Upper lobe of left lung (tissue), 6 donors: Measurements from ENCODE around the gene MTREX. TPM values are rescaled to one million over a fixed set of nuclear protein-coding genes. Genes with fewer than 3 reads are reported as not detected.
"Not testable (repeated sequence)": the region's sequence is repeated elsewhere in the genome, so short reads cannot be mapped to it uniquely, and the experiment has no call there.

ENCODE experiments used
- ATAC-seq, 2 donors: fragments of 200-7000 bp; cut with Tn5 transposase; one replicate each; pipeline ENCODE4 v1.9.1; 2022; ENCODE audit warnings: mild to moderate bottlenecking in 2 of 2, moderate library complexity in 2 of 2; ENCODE audit not compliant: low FRiP score in 2 of 2
- DNase-seq, 2 donors: peaks; one replicate each; pipeline ENCODE4 v3.0.0-alpha.2; 2019 to 2020
- H3K27ac ChIP-seq, 4 donors: fragments of 200-600 bp; sonication (generic); one replicate each; pipeline ENCODE4 v1.5.1; 2016 to 2019
- H3K27me3 ChIP-seq, 4 donors: fragments of 200-600 bp; sonication (generic); one replicate each; pipeline ENCODE4 v1.5.1; 2017 to 2019
- H3K36me3 ChIP-seq, 4 donors: fragments of 200-600 bp; sonication (generic); one replicate each; pipeline ENCODE4 v1.5.1; 2016 to 2019
- H3K4me1 ChIP-seq, 4 donors: fragments of 200-600 bp; sonication (generic); one replicate each; pipeline ENCODE4 v1.5.1; 2018 to 2019
- H3K4me3 ChIP-seq, 4 donors: fragments of 200-600 bp; sonication (generic); one replicate each; pipeline ENCODE4 v1.5.1; 2017 to 2019; ENCODE audit warnings: mild to moderate bottlenecking in 2 of 4, moderate library complexity in 1 of 4
- H3K9me3 ChIP-seq, 4 donors: fragments of 200-600 bp; sonication (generic); one replicate each; pipeline ENCODE4 v1.5.1; 2018 to 2019
- CTCF ChIP-seq, 6 experiments: fragments of 450-650 bp in 4 of 6; fragments of 200-600 bp in 2 of 6; sonication (generic) in 2 of 6; IDR thresholded peaks; one replicate each; pipeline ENCODE4 v1.5.1; 2016 to 2019; ENCODE audit warnings: antibody characterized with exemption in 6 of 6
- EP300 ChIP-seq, 4 donors: sonication (generic); formaldehyde crosslinking; IDR thresholded peaks; one replicate each; pipeline ENCODE4 v1.5.1; 2017; ENCODE audit warnings: antibody characterized with exemption in 4 of 4, control low read depth in 2 of 4
- POLR2A ChIP-seq, 4 donors: fragments of 450-650 bp; IDR thresholded peaks; one replicate each; pipeline ENCODE4 v1.5.1; 2016 to 2017; ENCODE audit warnings: antibody characterized with exemption in 4 of 4, mild to moderate bottlenecking in 2 of 4
- POLR2AphosphoS5 ChIP-seq, 2 donors: sonication (generic); formaldehyde crosslinking; IDR thresholded peaks; one replicate each; pipeline ENCODE4 v1.5.1; 2017; ENCODE audit warnings: antibody characterized with exemption in 2 of 2
- WGBS, 2 donors: methylation state at CpG; one replicate each; pipeline ENCODE4 v1.1.5; 2017 to 2018; 5-methylcytosine and 5-hydroxymethylcytosine counted together
- total RNA-seq, 6 donors: library from RNA; depleted of rRNA in 4 of 6; stranded (reverse); fragments of >200 nt in 4 of 6; gene quantifications; one replicate each; pipeline versions ENCODE4 v1.1.0 to v1.2.1, GENCODE V29; 2016 to 2021
- donor health status: DM: no; HTN: no; CAD: no; lungs with moderate emphysema.
- donor health status: DM: no; HTN: yes; CAD: no; lungs with severe emphysema.

The MTREX gene
- total RNA-seq, 6 donors from 2014 or later = 44.1 to 179 (median 61.6) TPM

DNA sequence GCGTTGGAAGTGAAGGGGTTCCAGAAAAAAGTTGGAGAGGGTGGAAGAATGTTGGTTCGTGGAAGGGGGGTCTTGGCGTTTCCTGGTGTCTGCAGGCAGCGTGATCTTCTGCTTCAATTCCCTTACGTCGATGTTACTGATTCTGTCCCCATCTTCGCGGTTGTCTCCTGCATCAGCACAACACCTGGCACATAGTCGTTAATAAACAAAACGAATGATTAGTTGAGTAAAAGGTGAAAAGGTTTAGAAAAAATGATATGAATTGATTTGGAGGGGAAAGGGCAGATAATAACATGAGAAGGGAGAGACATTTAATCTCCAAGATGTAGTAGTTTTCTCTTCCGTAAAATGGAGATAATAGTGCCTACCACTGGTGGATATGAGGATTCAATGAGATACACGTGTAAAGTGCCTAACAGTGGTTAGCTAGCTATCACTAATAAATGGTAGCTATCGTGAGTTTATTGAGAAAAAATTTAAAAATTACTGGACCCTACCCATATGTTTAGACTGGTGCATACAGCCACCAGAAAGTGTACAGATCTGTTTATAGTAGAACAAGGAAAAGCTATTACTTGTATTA is 556 bp downstream of the MTREX start:
- ATAC-seq = no peak
- WGBS, 2 donors = 0 to 2% methylated on average over 13 of the region's 13 CpGs
- Histone ChIP-seq H3K36me3 (no peaks in the 10 kb centered on the region), H3K9me3 (no peaks in the 10 kb centered on the region), H3K4me3 (peak overlapping the region; percentile 62 to 80 (median 70)), H3K27ac (peak overlapping the region; percentile 89 to 96 (median 94)), H3K4me1 (peaks cover 46 to 62% (median 54%) of the 10 kb centered on the region in 4 donors), H3K27me3 (no peaks in the 10 kb centered on the region)
- no peak for TF ChIP-seq CTCF (IDR thresholded peaks at IDR 0.05)
- TF ChIP-seq POLR2AphosphoS5 (IDR thresholded peaks at IDR 0.05) = no peak
- no peak for TF ChIP-seq POLR2A (IDR thresholded peaks at IDR 0.05)
- no peak for TF ChIP-seq EP300 (IDR thresholded peaks at IDR 0.05)
- peak in 1 of 2 donors; percentile 22 for DNase-seq

DNA sequence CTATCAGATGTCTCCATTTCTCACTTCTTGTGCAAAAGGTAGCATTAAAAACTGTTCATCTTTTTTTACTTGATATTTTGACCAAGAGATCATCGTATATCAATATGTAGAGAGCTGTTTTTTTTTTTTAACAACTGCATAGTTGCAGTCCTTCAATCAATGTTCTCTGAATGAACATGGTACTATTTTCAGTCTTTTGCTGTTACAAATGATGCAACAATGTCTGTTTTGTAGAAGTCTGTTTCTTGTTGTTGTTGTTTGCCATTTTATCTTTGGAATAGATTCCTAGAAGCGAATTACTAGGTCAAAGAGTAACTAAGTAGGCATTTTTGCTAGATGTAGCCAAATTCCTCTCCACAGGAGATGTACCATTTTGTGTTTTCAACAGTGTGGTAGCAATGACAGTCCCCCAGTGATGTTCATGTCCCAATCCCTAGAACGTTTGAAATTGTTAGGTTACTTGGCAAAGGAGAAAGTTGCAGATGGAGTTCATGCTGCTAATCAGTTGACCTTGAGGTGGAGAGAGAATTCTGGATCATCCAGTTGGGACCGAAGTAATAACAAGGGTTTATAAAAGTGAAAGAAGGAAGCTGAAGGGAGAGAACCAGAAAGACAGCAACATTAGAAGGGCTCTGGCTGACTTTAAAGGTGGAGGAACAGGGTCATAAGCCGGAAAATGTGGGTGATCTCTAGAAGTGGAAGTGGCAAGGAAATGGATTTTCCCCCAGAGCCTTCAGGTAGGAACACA is 6.3 kb downstream of the MTREX start:
- ATAC-seq (no peak), DNase-seq (no peak)
- Histone ChIP-seq H3K4me3 (no peak overlapping the region), H3K36me3 (no peaks in the 10 kb centered on the region), H3K9me3 (no peaks in the 10 kb centered on the region), H3K27ac (peak overlapping the region in 1 of 4 donors; percentile 5), H3K4me1 (peaks cover 9 to 31% (median 24%) of the 10 kb centered on the region in 4 donors), H3K27me3 (no peaks in the 10 kb centered on the region)
- 72 to 77% methylated on average over 5 of the region's 5 CpGs for WGBS, 2 donors
- TF ChIP-seq POLR2AphosphoS5 (IDR thresholded peaks at IDR 0.05) (no peak), CTCF (IDR thresholded peaks at IDR 0.05) (no peak), POLR2A (IDR thresholded peaks at IDR 0.05) (no peak), EP300 (IDR thresholded peaks at IDR 0.05) (no peak)

DNA sequence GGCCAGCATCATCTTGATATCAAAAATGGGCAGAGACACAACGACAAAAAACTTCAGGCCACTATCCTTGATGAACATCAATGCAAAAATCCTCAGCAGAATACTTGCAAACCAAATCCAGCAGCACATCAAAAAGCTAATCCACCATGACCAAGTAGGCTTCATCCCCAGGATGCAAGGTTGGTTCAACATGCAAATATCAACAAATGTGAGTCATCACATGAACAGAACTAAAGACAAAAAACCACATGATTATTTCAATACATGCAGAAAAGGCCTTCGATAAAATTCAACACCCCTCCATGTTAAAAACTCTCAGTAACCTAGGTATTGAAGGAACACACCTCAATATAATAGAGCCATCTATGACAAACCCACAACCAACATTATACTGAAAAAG is 8.5 kb downstream of the MTREX start:
- Histone ChIP-seq H3K36me3 (no peaks in the 10 kb centered on the region), H3K27me3 (no peaks in the 10 kb centered on the region), H3K9me3 (no peaks in the 10 kb centered on the region), H3K27ac (no peak overlapping the region), H3K4me3 (no peak overlapping the region), H3K4me1 (peaks cover 0 to 11% (median 7%) of the 10 kb centered on the region in 4 donors)
- TF ChIP-seq CTCF (IDR thresholded peaks at IDR 0.05) = no peak
- TF ChIP-seq EP300 (IDR thresholded peaks at IDR 0.05) = no peak
- no peak for TF ChIP-seq POLR2A (IDR thresholded peaks at IDR 0.05)
- TF ChIP-seq POLR2AphosphoS5 (IDR thresholded peaks at IDR 0.05) = no peak
- ATAC-seq (no peak), DNase-seq (no peak)
- 98 to 100% methylated on average over 2 of the region's 2 CpGs for WGBS, 2 donors

DNA sequence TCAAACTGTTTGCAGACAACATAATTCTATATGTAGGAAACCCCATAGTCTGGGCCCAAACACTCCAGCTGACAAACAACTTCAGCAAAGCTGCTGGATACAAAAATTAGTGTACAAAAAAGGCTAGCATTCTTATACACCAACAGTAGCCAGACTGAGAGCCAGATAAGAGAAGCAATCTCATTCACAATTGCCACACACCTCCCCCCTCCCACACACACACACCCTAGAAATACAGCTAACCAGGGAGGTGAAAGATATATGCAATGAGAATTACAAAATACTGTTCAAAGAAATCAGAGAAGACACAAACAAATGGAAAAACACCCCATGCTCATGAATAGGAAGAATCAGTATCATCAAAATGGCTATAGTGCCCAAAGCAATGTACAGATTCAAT is 9.0 kb downstream of the MTREX start:
- Histone ChIP-seq H3K27ac (no peak overlapping the region), H3K27me3 (no peaks in the 10 kb centered on the region), H3K36me3 (no peaks in the 10 kb centered on the region), H3K4me3 (no peak overlapping the region), H3K9me3 (no peaks in the 10 kb centered on the region), H3K4me1 (peaks cover 0 to 11% (median 5%) of the 10 kb centered on the region in 4 donors)
- ATAC-seq (no peak), DNase-seq (no peak)
- TF ChIP-seq EP300 (IDR thresholded peaks at IDR 0.05) = no peak
- no peak for TF ChIP-seq CTCF (IDR thresholded peaks at IDR 0.05)
- TF ChIP-seq POLR2AphosphoS5 (IDR thresholded peaks at IDR 0.05) = no peak
- TF ChIP-seq POLR2A (IDR thresholded peaks at IDR 0.05) = no peak

GRCh38 chr5:55318237-55318636 is 10.4 kb downstream of the MTREX start:
- H3K27me3 ChIP-seq, H3K4me3 ChIP-seq, H3K9me3 ChIP-seq, H3K27ac ChIP-seq, H3K36me3 ChIP-seq, ATAC-seq, DNase-seq: not testable (repeated sequence)
- WGBS, 2 donors = 98 to 100% methylated on average over 4 of the region's 4 CpGs
- H3K4me1 ChIP-seq = peaks cover 0 to 11% (median 4%) of the 10 kb centered on the region in 4 donors
